ENCODE measurements around the gene SGK1. TPM values are rescaled to one million over a fixed set of nuclear protein-coding genes. Genes with fewer than 3 reads are reported as not detected.
"Not testable (repeated sequence)": the region's sequence is repeated elsewhere in the genome, so short reads cannot be mapped to it uniquely, and the experiment has no call there.

SGK1 gene
- total RNA-seq, 6 donors from 2014 or later, result 118 to 426 (median 199) TPM

DNA sequence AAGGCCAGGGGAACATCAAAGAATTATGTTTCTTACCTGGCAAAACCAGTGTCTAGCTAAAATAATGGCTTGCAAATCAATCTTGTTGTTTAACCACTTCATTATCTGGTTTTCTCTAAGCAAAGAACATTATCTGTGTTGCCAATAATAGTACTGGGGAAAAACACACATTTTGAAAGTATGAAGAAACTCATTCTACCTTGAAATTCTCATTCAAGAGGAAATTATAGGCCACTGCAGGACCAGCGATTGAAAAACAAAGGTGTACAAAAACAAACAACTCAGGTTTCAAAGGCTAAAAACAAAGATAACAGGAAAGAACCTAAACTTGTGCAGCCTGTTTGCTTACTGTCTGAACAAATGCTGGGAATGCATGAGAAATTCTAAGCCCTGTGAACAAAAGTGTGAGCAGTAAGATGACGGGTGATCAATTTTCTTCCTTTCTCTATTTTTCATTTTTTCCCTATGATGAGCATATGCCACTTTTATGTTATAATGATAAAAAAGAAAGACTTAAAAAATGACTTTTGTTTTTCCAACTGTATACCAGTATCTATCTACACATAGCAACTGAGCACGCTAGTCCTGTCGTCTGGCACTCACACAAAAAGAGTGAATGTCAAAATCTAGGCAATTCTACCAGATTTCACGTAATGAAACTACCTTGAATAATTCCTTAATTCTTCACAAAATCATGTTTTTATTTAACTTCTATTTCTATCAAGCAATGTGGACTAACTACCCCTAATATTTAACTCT, 117.9 kb downstream of the SGK1 start:
- H3K27me3 ChIP-seq, result no peaks in the 10 kb centered on the region
- DNase-seq (no peak), ATAC-seq (ENCODE audit: low FRiP score in 2 of 2) (no peak)
- H3K9me3 ChIP-seq, result peaks cover 0 to 9% (median 2%) of the 10 kb centered on the region in 4 donors
- no peak overlapping the region for H3K4me3 ChIP-seq
- TF ChIP-seq POLR2A (IDR thresholded peaks at IDR 0.05) (no peak), CTCF (IDR thresholded peaks at IDR 0.05) (no peak), EP300 (IDR thresholded peaks at IDR 0.05) (no peak), POLR2AphosphoS5 (IDR thresholded peaks at IDR 0.05) (no peak)
- no peaks in the 10 kb centered on the region for H3K4me1 ChIP-seq
- H3K36me3 ChIP-seq, result no peaks in the 10 kb centered on the region
- 88 to 89% methylated on average over 5 of the region's 5 CpGs for WGBS, 2 donors
- H3K27ac ChIP-seq, result no peak overlapping the region

DNA sequence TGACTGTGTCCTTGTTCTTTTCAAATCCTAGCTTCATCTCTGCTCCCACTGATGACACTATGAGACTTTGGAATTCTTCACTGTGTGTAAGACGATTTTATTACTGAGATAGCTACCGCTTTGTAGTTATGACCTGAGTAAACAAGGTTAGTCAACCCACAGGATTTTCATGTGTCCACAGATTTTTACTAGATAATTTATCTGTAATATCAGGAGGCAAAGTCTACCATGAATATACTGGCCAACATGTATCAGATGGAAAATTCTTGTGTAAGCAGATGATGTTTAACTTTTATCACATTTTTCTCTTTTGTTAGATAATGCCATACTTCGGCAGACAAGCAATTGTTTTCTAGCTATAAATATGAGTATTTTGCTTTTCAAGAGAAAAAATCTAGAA, 119.8 kb downstream of the SGK1 start:
- DNase-seq (no peak), ATAC-seq (ENCODE audit: low FRiP score in 2 of 2) (no peak)
- Histone ChIP-seq H3K27ac (no peak overlapping the region), H3K4me1 (no peaks in the 10 kb centered on the region), H3K4me3 (no peak overlapping the region), H3K27me3 (no peaks in the 10 kb centered on the region), H3K36me3 (no peaks in the 10 kb centered on the region), H3K9me3 (peaks cover 0 to under 1% (median 0%) of the 10 kb centered on the region in 4 donors)
- TF ChIP-seq POLR2AphosphoS5 (IDR thresholded peaks at IDR 0.05) (no peak), EP300 (IDR thresholded peaks at IDR 0.05) (no peak), CTCF (IDR thresholded peaks at IDR 0.05) (no peak), POLR2A (IDR thresholded peaks at IDR 0.05) (no peak)
- WGBS, 2 donors, result 96 to 97% methylated on average over 3 of the region's 3 CpGs

DNA sequence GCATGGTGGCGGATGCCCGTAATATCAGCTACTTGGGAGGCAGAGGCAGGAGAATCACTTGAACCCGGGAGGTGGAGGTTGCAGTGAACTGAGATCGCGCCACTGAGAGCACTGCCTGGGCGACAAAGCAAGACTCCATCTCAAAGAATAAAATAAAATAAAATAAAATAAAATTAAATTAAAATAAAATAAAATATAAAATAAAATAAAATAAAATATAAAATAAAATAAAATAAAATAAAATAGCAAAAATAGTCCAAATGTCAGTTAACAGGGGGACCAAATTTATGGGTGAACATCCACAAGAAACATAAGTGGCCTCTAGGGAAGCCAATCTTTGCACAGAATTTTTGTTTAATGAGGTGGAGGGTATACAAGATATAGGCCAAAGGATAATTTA, 120.2 kb downstream of the SGK1 start:
- not testable (repeated sequence) for H3K9me3 ChIP-seq; DNase-seq; H3K27ac ChIP-seq; ATAC-seq (ENCODE audit: low FRiP score in 2 of 2); H3K4me3 ChIP-seq; H3K36me3 ChIP-seq; H3K27me3 ChIP-seq; H3K4me1 ChIP-seq
- WGBS, 2 donors, result 79 to 98% methylated on average over 6 of the region's 6 CpGs

- H3K36me3 ChIP-seq, result no peaks in the 10 kb centered on the region
- no peaks in the 10 kb centered on the region for H3K27me3 ChIP-seq
- 88% methylated on average over 11 of the region's 11 CpGs for WGBS, 2 donors
- H3K9me3 ChIP-seq, result no peaks in the 10 kb centered on the region
- ATAC-seq (ENCODE audit: low FRiP score in 2 of 2) (no peak), DNase-seq (no peak)
- TF ChIP-seq POLR2AphosphoS5 (IDR thresholded peaks at IDR 0.05), result no peak
- TF ChIP-seq CTCF (IDR thresholded peaks at IDR 0.05), result no peak
- no peak for TF ChIP-seq EP300 (IDR thresholded peaks at IDR 0.05)
- H3K27ac ChIP-seq, result no peak overlapping the region
- H3K4me3 ChIP-seq, result no peak overlapping the region
- no peaks in the 10 kb centered on the region for H3K4me1 ChIP-seq
Measured at GRCh38 chr6:134196568-134197193, 121.2 kb downstream of the SGK1 start.

GRCh38 chr6:134195985-134196384, 121.9 kb downstream of the SGK1 start:
- DNase-seq (no peak), ATAC-seq (ENCODE audit: low FRiP score in 2 of 2) (no peak)
- WGBS, 2 donors, result 93 to 94% methylated on average over 3 of the region's 3 CpGs
- no peaks in the 10 kb centered on the region for H3K36me3 ChIP-seq
- H3K4me1 ChIP-seq, result no peaks in the 10 kb centered on the region
- TF ChIP-seq CTCF (IDR thresholded peaks at IDR 0.05) (no peak), POLR2A (IDR thresholded peaks at IDR 0.05) (no peak), POLR2AphosphoS5 (IDR thresholded peaks at IDR 0.05) (no peak), EP300 (IDR thresholded peaks at IDR 0.05) (no peak)
- H3K27me3 ChIP-seq, result no peaks in the 10 kb centered on the region
- H3K4me3 ChIP-seq, result no peak overlapping the region
- no peak overlapping the region for H3K27ac ChIP-seq
- H3K9me3 ChIP-seq, result no peaks in the 10 kb centered on the region
